SH-SY5Y (cell line): ENCODE results near the gene RAPGEF1.

Source experiments
- GATA2 ChIP-seq: IDR thresholded peaks from 2 replicates; pipeline ENCODE4 v1.6.1; 2011; ENCODE audit warnings: mild to moderate bottlenecking, low read depth, low read length
- GATA3 ChIP-seq: IDR thresholded peaks from 2 replicates; pipeline ENCODE4 v1.6.1; 2011; ENCODE audit warnings: low read depth, mild to moderate bottlenecking, low read length, moderate library complexity

DNA sequence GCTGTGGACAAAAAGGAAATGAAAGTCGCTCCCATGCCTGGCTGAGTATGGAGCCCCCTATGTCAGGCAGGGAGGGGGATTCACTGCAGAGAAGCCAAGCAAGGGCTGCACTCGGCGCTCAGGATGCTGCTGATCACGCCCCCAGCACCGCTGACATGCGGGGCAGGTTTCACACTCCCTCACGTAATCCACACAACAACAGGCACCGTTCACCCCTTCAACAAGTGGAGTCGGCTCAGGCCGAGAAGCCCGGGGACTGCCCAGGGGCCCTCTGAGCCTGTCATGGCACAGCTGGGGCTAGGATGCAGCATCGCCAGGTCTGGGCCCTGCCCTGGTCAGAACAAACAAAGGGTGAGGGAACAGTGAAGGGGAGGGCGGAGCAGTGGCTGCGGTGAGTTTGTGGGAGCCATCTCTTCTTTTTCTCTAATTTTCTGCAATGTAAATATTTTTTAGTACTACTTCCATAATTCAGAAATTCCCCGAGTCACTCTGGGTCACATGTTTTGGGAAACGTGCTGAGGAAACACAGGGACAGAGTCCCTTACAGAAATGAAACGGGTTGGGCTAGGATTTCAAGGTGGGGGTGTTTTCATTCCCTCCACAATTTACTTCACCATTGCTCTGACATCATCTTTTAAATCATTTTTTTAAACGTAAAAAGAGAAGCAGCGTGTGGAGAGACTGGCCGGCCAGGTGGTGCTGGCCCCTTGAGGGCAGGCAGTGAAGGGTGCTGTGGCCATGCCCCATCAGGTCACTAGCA, 144.8 kb downstream of the RAPGEF1 start:
- TF ChIP-seq GATA2 (no peak), GATA3 (no peak)
